ENCODE data around the gene BUD13.

GRCh38 chr11:116794851-116795250, 22.1 kb upstream of the BUD13 start:
- no peak for TF ChIP-seq POLR2A (IDR thresholded peaks at IDR 0.05)
- TF ChIP-seq CTCF (IDR thresholded peaks at IDR 0.05) = no peak

Data from Peyer's patch (tissue), 4 donors.